HCT116 (cell line): ENCODE results near the gene CEACAM18. TPM values are rescaled to one million over a fixed set of nuclear protein-coding genes. Genes with fewer than 3 reads are reported as not detected.

ENCODE experiments used
- ATAC-seq: fragments of 200-7000 bp; cut with Tn5 transposase; 2 replicates; pipeline ENCODE4 v1.9.1; 2020; ENCODE audit warnings: mild to moderate bottlenecking, moderate library complexity
- BruUV-seq: library from RNA; stranded (reverse); fragments of 400-500 nt; replicated peaks from 2 replicates; lab custom pipeline; 2021; lab: Mats Ljungman, UMichigan
- CTCF ChIA-PET: fragments of 300-600 bp; sonication (Branson Sonifier 250); formaldehyde crosslinking; loops from one replicate; lab custom pipeline; 2021; ENCODE audit warnings: antibody characterized with exemption; lab: Charles Lee
- POLR2A ChIA-PET: fragments of 300-600, 350-600 bp; sonication (Branson Sonifier 250); formaldehyde crosslinking; loops from one replicate; lab custom pipeline; 2021; ENCODE audit warnings: antibody characterized with exemption; lab: Charles Lee
- RAD21 ChIA-PET, 2 experiments: fragments of 300-600 bp; sonication (Branson Sonifier 250); formaldehyde crosslinking; loops; one replicate each; lab custom pipeline; 2023; ENCODE audit warnings: low total read pairs in 2 of 2; ENCODE audit not compliant: uncharacterized antibody in 2 of 2, unreplicated experiment in 2 of 2, low non-redundant PET in 1 of 2; lab: Charles Lee
- DNase-seq: peaks from one replicate; pipeline ENCODE4 v3.0.0-alpha.2; 2010; ENCODE audit warnings: low read depth, low spot score
- H2AFZ ChIP-seq: fragments of 200-600 bp; shearing (Covaris generic), sonication (generic); 2 replicates; pipeline ENCODE4 v1.6.1; 2017; ENCODE audit warnings: low read depth, mixed run types, mixed read lengths, antibody characterized with exemption, low read length; ENCODE audit not compliant: poor library complexity, severe bottlenecking
- H3K27ac ChIP-seq: 2 replicates; pipeline ENCODE4 v1.5.1; 2012; ENCODE audit warnings: low read depth, low read length
- H3K27me3 ChIP-seq: fragments of 200-600 bp; sonication (generic); 2 replicates; pipeline ENCODE4 v1.6.1; 2016; ENCODE audit warnings: mixed run types, low read length, mixed read lengths; ENCODE audit not compliant: insufficient read depth
- H3K36me3 ChIP-seq, 2 experiments: fragments of 200-500 bp in 1 of 2; fragments of 200-600 bp in 1 of 2; sonication (Bioruptor generic) in 1 of 2; sonication (generic) in 1 of 2; 2 replicates each; pipeline versions ENCODE4 v1.5.1 to v1.6.1; 2014 to 2016; ENCODE audit warnings: low read length in 2 of 2, inconsistent platforms in 1 of 2, mixed read lengths in 1 of 2, mixed run types in 1 of 2; ENCODE audit not compliant: insufficient read depth in 2 of 2, control insufficient read depth in 1 of 2
- H3K4me1 ChIP-seq, 2 experiments: fragments of 200-600 bp in 1 of 2; sonication (generic) in 1 of 2; 2 replicates each; pipeline versions ENCODE4 v1.5.1 to v1.6.1; 2012 to 2017; ENCODE audit warnings: low read length in 2 of 2, inconsistent platforms in 1 of 2, mild to moderate bottlenecking in 1 of 2, mixed read lengths in 1 of 2, mixed run types in 1 of 2, moderate library complexity in 1 of 2; ENCODE audit not compliant: insufficient read depth in 2 of 2, control insufficient read depth in 1 of 2
- H3K4me2 ChIP-seq: fragments of 200-600 bp; sonication (generic); 2 replicates; pipeline ENCODE4 v1.6.1; 2017; ENCODE audit warnings: mixed run types, low read length, mixed read lengths
- H3K4me3 ChIP-seq, 2 experiments: fragments of 200-600 bp in 1 of 2; sonication (generic) in 1 of 2; replicated peaks in 1 of 2; 2 replicates each; pipeline ENCODE4 v1.5.1; 2011 to 2016; ENCODE audit warnings: low read length in 2 of 2, control low read depth in 1 of 2, low read depth in 1 of 2, mild to moderate bottlenecking in 1 of 2, mixed read lengths in 1 of 2, mixed run types in 1 of 2
- H3K79me2 ChIP-seq: fragments of 200-600 bp; sonication (generic); 2 replicates; pipeline ENCODE4 v1.6.1; 2017; ENCODE audit warnings: mild to moderate bottlenecking, mixed run types, low read length, moderate library complexity, mixed read lengths; ENCODE audit not compliant: insufficient read depth
- H3K9ac ChIP-seq: fragments of 200-600 bp; sonication (generic); 2 replicates; pipeline ENCODE4 v1.6.1; 2016; ENCODE audit warnings: low read length, mixed read lengths
- H3K9me2 ChIP-seq: fragments of 200-600 bp; sonication (generic), shearing (Covaris generic); 2 replicates; pipeline ENCODE4 v1.6.1; 2017; ENCODE audit warnings: mixed run types, mild to moderate bottlenecking, moderate library complexity; ENCODE audit not compliant: insufficient read depth
- H3K9me3 ChIP-seq, 2 experiments: fragments of 200-500 bp in 1 of 2; fragments of 200-600 bp in 1 of 2; sonication (Bioruptor generic) in 1 of 2; sonication (generic) in 1 of 2; 2 replicates each; pipeline ENCODE4 v1.6.1; 2014 to 2017; ENCODE audit warnings: low read length in 2 of 2, mixed read lengths in 2 of 2, inconsistent platforms in 1 of 2, low read depth in 1 of 2, mild to moderate bottlenecking in 1 of 2, mixed run types in 1 of 2, moderate library complexity in 1 of 2; ENCODE audit not compliant: control insufficient read depth in 1 of 2, insufficient read depth in 1 of 2
- H4K20me1 ChIP-seq: fragments of 200-600 bp; sonication (generic), shearing (Covaris generic); 2 replicates; pipeline ENCODE4 v1.6.1; 2017; ENCODE audit warnings: mixed run types, mild to moderate bottlenecking, moderate library complexity; ENCODE audit not compliant: insufficient read depth
- CBX3 ChIP-seq: IDR thresholded peaks from 2 replicates; pipeline ENCODE4 v1.6.1; 2012; ENCODE audit warnings: low read depth
- RAD21 ChIP-seq: IDR thresholded peaks from 2 replicates; pipeline ENCODE4 v1.6.1; 2012; ENCODE audit warnings: low read depth, mild to moderate bottlenecking
- SRF ChIP-seq: IDR thresholded peaks from 2 replicates; pipeline ENCODE4 v1.6.1; 2012; ENCODE audit warnings: low read depth
- ZFX ChIP-seq: fragments of 450-650 bp; IDR thresholded peaks from 2 replicates; pipeline ENCODE4 v1.6.1; 2017
- intact Hi-C: fragments of 100-400 bp; cut with micrococcal nuclease; formaldehyde crosslinking; loops from 2 replicates; pipeline ENCODE4 v1.10.0; 2022
- total RNA-seq: library from RNA; stranded (reverse); gene quantifications from one replicate; pipeline ENCODE4 v1.2.1, GENCODE V29; 2021; ENCODE audit not compliant: unreplicated experiment
- TF ChIP-seq, protein P1 (sequence below): IDR thresholded peaks from 2 replicates; pipeline ENCODE4 v1.6.1; 2011; ENCODE audit warnings: mild to moderate bottlenecking, low read length, moderate library complexity; ENCODE audit not compliant: insufficient replicate concordance; ENCODE audit errors: extremely low read depth
- TF ChIP-seq, protein P2 (sequence below): IDR thresholded peaks from 2 replicates; pipeline ENCODE4 v1.6.1; 2012

The CEACAM18 gene
- total RNA-seq, 1 experiment from 2014 or later, result not detected

DNA sequence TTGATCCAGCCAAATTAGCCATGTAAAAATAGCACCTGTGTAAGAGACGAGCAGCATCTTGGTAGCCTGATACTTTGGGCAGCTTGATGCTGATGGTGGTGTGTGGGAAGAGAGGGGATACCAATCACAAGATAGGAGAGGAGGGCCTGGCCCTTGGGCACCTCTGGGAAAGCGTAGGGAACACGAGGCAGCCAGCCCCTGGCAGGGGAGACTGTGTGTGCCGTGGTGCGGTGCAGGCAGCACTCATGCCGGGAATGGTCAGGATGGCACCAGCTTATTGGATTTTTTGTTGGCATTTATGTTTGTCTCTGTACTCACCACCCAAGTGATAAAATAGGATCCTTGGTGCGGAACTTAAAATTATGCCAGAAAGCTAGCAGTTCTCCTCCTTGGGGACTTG lies 30.3 kb upstream of the CEACAM18 start:
- no peak overlapping the region for H3K27ac ChIP-seq
- no peak overlapping the region for H3K4me3 ChIP-seq
- TF ChIP-seq, protein P1, sequence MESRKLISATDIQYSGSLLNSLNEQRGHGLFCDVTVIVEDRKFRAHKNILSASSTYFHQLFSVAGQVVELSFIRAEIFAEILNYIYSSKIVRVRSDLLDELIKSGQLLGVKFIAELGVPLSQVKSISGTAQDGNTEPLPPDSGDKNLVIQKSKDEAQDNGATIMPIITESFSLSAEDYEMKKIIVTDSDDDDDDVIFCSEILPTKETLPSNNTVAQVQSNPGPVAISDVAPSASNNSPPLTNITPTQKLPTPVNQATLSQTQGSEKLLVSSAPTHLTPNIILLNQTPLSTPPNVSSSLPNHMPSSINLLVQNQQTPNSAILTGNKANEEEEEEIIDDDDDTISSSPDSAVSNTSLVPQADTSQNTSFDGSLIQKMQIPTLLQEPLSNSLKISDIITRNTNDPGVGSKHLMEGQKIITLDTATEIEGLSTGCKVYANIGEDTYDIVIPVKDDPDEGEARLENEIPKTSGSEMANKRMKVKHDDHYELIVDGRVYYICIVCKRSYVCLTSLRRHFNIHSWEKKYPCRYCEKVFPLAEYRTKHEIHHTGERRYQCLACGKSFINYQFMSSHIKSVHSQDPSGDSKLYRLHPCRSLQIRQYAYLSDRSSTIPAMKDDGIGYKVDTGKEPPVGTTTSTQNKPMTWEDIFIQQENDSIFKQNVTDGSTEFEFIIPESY, result no peak
- TF ChIP-seq SRF, result no peak
- BruUV-seq, result no TSS peak
- no peaks in the 10 kb centered on the region for H4K20me1 ChIP-seq
- H3K79me2 ChIP-seq, result no peaks in the 10 kb centered on the region
- H2AFZ ChIP-seq, result no peak overlapping the region
- intact Hi-C loops, result no loop called here
- no peaks in the 10 kb centered on the region for H3K4me1 ChIP-seq
- H3K4me2 ChIP-seq, result no peak overlapping the region
- H3K27me3 ChIP-seq, result peaks cover 14% of the 10 kb centered on the region; the same call in 1 of the 2 replicates
- POLR2A ChIA-PET, result no interaction called here
- CTCF ChIA-PET, result no interaction called here
- no peaks in the 10 kb centered on the region for H3K9me3 ChIP-seq
- DNase-seq (no peak), ATAC-seq (no peak)
- H3K36me3 ChIP-seq, result no peaks in the 10 kb centered on the region
- RAD21 ChIA-PET, result no interaction called here
- no peak overlapping the region for H3K9ac ChIP-seq
- H3K9me2 ChIP-seq, result no peaks in the 10 kb centered on the region

DNA sequence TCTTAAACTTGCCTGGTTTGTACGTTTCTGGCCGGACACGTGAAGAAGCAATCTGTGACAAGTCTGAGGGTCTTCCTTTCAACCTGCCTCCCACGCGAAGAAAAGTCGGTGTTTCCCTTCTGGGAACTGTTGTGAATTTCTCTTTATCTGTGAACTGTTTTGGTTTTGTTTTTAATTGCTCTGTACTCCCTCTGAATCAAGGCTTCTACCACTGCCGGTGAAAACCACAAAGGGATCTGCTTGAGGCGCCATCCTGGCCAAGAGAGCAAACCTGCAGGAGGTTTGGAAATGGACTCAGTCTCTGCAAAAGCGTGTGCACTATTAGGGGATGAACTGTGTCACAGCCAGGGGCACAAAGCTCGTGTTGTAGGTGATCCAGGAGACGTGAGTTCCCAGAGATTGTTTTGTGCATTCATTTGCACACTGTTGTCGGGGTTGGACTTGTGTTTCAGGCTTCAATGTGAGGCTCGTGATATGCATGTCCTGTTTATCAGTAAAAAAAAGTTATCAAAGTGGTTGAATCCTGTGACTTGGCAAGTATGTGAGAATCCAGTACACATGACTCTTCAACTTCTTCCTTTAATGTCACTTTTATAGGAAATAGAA lies 29.8 kb upstream of the CEACAM18 start:
- POLR2A ChIA-PET, result no interaction called here
- no peaks in the 10 kb centered on the region for H3K9me2 ChIP-seq
- H3K36me3 ChIP-seq, result no peaks in the 10 kb centered on the region
- no TSS peak for BruUV-seq
- RAD21 ChIA-PET, result no interaction called here
- no peak overlapping the region for H3K4me2 ChIP-seq
- intact Hi-C loops, result no loop called here
- no peaks in the 10 kb centered on the region for H3K79me2 ChIP-seq
- no peak overlapping the region for H3K27ac ChIP-seq
- H2AFZ ChIP-seq, result no peak overlapping the region
- TF ChIP-seq, protein P2, sequence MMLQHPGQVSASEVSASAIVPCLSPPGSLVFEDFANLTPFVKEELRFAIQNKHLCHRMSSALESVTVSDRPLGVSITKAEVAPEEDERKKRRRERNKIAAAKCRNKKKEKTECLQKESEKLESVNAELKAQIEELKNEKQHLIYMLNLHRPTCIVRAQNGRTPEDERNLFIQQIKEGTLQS, result no peak
- TF ChIP-seq ZFX (no peak), RAD21 (no peak), CBX3 (no peak)
- H4K20me1 ChIP-seq, result no peaks in the 10 kb centered on the region
- H3K9me3 ChIP-seq, result no peaks in the 10 kb centered on the region
- ATAC-seq (no peak), DNase-seq (no peak)
- H3K4me3 ChIP-seq, result no peak overlapping the region
- no peaks in the 10 kb centered on the region for H3K4me1 ChIP-seq
- H3K9ac ChIP-seq, result no peak overlapping the region
- CTCF ChIA-PET, result no interaction called here
- peaks cover 14% of the 10 kb centered on the region; the same call in 1 of the 2 replicates for H3K27me3 ChIP-seq
